ENCODE measurements around the gene FNBP1. TPM values are rescaled to one million over a fixed set of nuclear protein-coding genes. Genes with fewer than 3 reads are reported as not detected.

FNBP1 gene
- total and polyA plus RNA-seq, 4 donors = 21.9 to 92.9 (median 63.8) TPM

DNA sequence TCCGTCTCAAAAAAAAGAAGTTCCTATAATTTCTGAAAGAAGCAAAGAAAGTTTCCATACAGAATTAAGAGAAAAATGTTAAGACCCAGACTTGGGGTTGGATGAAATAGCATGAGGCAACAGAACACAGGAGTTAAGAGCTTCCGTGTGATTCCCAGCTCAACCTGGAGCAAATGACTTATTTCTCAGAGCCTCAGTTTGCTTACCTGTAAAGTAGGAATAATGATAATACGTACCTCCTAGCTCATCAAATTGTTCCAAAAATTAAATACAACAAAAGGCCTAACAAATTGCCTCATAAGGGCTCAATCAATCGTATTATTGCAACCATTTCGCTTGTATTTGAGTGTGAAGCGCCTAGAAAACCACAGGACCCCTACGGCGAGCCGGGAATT is 10.1 kb upstream of the FNBP1 start:
- 11 to 13% methylated on average over 9 of the region's 9 CpGs for WGBS, 2 donors
- Histone ChIP-seq H3K9me3 (ENCODE audit: control insufficient read depth, low read length) (no peaks in the 10 kb centered on the region), H3K27ac (ENCODE audit: low read depth in 1 of 2, low read length in 2 of 2) (no peak overlapping the region)

DNA sequence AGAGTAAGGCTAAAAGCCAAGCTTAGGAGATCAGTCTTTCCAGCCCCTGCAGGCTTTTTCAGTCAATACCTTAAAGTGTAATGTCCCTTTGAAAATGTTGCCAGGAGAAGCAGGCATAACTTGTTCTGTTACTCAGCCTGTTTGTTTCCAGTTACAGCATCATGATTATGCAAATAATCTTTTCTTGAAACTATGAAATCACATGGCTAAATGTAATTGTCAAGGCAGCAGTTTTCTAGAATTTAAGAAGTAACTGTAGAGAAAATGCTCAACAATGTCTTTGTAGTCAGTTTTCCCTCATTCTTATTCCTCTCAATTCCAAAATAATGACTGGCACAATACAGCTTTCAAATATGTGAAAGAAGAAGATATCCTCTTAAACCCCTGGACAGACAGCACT is 8.9 kb upstream of the FNBP1 start:
- no peaks in the 10 kb centered on the region for H3K9me3 ChIP-seq (ENCODE audit: control insufficient read depth, low read length)
- no peak overlapping the region for H3K4me3 ChIP-seq (ENCODE audit: low read length in 2 of 2)
- H3K36me3 ChIP-seq (ENCODE audit: control insufficient read depth in 1 of 2, insufficient read depth in 2 of 2, low read length in 1 of 2) = no peaks in the 10 kb centered on the region
- DNase-seq = no peak
- peaks cover 0 to 3% of the 10 kb centered on the region in 2 donors for H3K4me1 ChIP-seq (ENCODE audit: control insufficient read depth in 1 of 2, insufficient read depth in 2 of 2, low read length in 2 of 2)
- intact Hi-C loops (cut with DNase I) = loop anchor here in 1 of 2 donors (5.0 kb wide), 1 partner anchor 50 kb away; no protein-coding TSS in a partner anchor
- H3K27me3 ChIP-seq (ENCODE audit: control insufficient read depth in 1 of 2, insufficient read depth in 2 of 2, low read length in 1 of 2) = no peaks in the 10 kb centered on the region
- ATAC-seq (ENCODE audit: low FRiP score) = no peak
- no peak overlapping the region for H3K27ac ChIP-seq (ENCODE audit: low read depth in 1 of 2, low read length in 2 of 2)

More for the DNA sequence above, 10.1 kb upstream of the FNBP1 start:
- intact Hi-C loops (cut with DNase I) = loop anchor here in 1 of 2 donors (5.0 kb wide), 1 partner anchor 51 kb away; no protein-coding TSS in a partner anchor
- Histone ChIP-seq H3K4me1 (ENCODE audit: control insufficient read depth in 1 of 2, insufficient read depth in 2 of 2, low read length in 2 of 2) (peaks cover 0 to 3% of the 10 kb centered on the region in 2 donors), H3K36me3 (ENCODE audit: control insufficient read depth in 1 of 2, insufficient read depth in 2 of 2, low read length in 1 of 2) (no peaks in the 10 kb centered on the region), H3K4me3 (ENCODE audit: low read length in 2 of 2) (peak overlapping the region; percentile 80 to 92), H3K27me3 (ENCODE audit: control insufficient read depth in 1 of 2, insufficient read depth in 2 of 2, low read length in 1 of 2) (no peaks in the 10 kb centered on the region)
- ATAC-seq (ENCODE audit: low FRiP score) (no peak), DNase-seq (no peak)

DNA sequence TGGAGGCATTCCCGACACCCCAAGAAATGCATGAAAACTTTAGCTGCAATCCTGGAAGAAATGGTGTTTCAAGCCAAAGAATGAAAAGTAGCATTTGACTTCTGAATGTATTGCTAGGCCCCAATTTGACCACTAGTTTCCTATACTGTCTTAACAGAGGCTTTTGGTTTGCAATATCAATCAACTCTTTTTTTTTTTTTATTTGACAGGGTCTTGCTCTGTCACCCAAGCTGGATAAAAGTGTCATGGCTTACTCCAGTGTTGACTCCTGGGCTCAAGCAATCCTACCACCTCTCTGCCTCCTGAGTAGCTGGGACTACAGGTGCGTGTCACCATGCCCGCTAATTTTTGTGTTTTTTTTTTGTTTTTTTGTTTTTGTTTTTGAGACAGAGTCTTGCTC is 7.5 kb upstream of the FNBP1 start:
- H3K27me3 ChIP-seq (ENCODE audit: control insufficient read depth in 1 of 2, insufficient read depth in 2 of 2, low read length in 1 of 2) = no peaks in the 10 kb centered on the region
- no peak for DNase-seq
- H3K4me3 ChIP-seq (ENCODE audit: low read length in 2 of 2) = no peak overlapping the region
- H3K4me1 ChIP-seq (ENCODE audit: control insufficient read depth in 1 of 2, insufficient read depth in 2 of 2, low read length in 2 of 2) = peaks cover 0 to 3% of the 10 kb centered on the region in 2 donors
- H3K27ac ChIP-seq (ENCODE audit: low read depth in 1 of 2, low read length in 2 of 2) = no peak overlapping the region
- no peak for ATAC-seq (ENCODE audit: low FRiP score)
- intact Hi-C loops (cut with DNase I) = loop anchor here in 1 of 2 donors (5.0 kb wide), 1 partner anchor 48 kb away; no protein-coding TSS in a partner anchor
- WGBS, 2 donors = 95 to 96% methylated on average over 3 of the region's 3 CpGs
- H3K36me3 ChIP-seq (ENCODE audit: control insufficient read depth in 1 of 2, insufficient read depth in 2 of 2, low read length in 1 of 2) = no peaks in the 10 kb centered on the region
- H3K9me3 ChIP-seq (ENCODE audit: control insufficient read depth, low read length) = no peaks in the 10 kb centered on the region

DNA sequence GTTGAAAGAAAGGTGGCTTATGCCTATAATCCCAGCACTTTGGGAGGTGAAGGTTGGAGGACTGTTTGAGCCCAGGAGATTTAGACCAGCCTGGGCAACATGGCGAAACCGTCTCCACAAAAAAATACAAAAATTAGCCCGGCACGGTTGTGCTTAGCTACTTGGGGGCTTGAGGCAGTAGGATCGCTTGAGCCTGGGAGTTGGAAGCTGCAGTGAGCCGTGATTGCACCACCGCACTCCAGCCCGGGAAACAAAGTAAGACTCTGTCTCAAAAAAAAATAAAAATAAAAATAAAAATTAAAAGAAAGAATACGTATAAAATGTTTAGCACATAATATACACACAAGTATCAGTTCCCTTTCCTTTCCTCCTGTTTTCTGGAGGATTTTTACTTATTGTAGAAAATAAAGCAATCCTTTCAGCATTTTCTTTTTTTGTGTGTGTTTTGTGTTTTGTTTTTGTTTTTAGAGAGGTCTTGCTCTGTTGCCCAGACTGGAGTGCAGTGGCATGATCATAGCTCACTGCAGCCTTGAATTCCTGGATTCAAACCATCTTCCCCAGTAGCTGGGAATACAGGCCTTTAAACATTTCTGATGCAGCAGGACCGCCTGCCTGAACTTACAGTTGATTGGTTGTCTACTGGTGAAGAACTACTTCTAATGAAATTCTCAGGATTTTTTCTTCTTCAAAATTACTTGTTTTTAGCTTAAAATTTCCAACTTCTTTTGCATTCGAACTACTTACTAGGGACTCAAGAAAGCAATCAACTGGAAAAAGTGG is 6.6 kb upstream of the FNBP1 start:
- Histone ChIP-seq H3K27me3 (ENCODE audit: control insufficient read depth in 1 of 2, insufficient read depth in 2 of 2, low read length in 1 of 2) (no peaks in the 10 kb centered on the region), H3K4me3 (ENCODE audit: low read length in 2 of 2) (no peak overlapping the region), H3K27ac (ENCODE audit: low read depth in 1 of 2, low read length in 2 of 2) (no peak overlapping the region), H3K4me1 (ENCODE audit: control insufficient read depth in 1 of 2, insufficient read depth in 2 of 2, low read length in 2 of 2) (peaks cover 0 to under 1% of the 10 kb centered on the region in 2 donors), H3K36me3 (ENCODE audit: control insufficient read depth in 1 of 2, insufficient read depth in 2 of 2, low read length in 1 of 2) (no peaks in the 10 kb centered on the region), H3K9me3 (ENCODE audit: control insufficient read depth, low read length) (no peaks in the 10 kb centered on the region)
- intact Hi-C loops (cut with DNase I) = loop anchor here in 1 of 2 donors (5.0 kb wide), 1 partner anchor 47 kb away; no protein-coding TSS in a partner anchor
- ATAC-seq (ENCODE audit: low FRiP score) (no peak), DNase-seq (no peak)
- 82 to 83% methylated on average over 11 of the region's 11 CpGs for WGBS, 2 donors

DNA sequence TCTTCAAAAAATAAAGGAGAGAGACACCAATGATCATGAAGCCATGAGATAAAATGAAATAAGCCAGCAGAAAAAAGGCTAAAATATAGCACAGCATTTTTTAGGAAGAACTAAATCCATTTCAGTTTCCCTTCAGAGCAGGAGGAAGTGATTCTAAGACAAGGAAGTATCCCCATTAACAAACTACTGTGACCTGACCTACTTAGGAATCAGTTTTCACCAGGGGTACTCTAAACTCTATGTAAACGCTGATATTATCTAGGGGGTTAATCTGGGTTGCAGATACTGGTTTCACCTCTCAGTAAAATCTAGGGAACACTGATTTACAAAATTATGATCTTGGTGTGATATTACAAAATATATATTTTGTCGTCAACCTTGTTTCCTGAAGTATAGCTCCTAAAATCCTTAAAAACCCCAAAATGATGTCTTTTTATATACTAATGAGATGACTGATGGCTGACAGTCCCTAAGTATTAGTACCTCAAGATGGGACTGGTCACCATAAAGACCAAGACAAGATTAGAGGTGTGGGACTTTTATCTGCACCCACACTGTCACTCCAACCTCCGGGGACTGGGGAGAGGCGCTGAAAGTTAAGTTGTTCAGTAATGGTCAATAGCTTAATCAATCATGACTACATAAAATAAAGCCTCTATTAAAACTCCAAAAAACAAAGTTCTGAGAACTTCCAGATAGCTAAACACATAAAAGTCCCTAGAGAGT is 2.9 kb upstream of the FNBP1 start:
- no peaks in the 10 kb centered on the region for H3K27me3 ChIP-seq (ENCODE audit: control insufficient read depth in 1 of 2, insufficient read depth in 2 of 2, low read length in 1 of 2)
- no peaks in the 10 kb centered on the region for H3K4me1 ChIP-seq (ENCODE audit: control insufficient read depth in 1 of 2, insufficient read depth in 2 of 2, low read length in 2 of 2)
- H3K4me3 ChIP-seq (ENCODE audit: low read length in 2 of 2) = no peak overlapping the region
- ATAC-seq (ENCODE audit: low FRiP score) (no peak), DNase-seq (no peak)
- 77 to 79% methylated on average over 4 of the region's 4 CpGs for WGBS, 2 donors
- H3K36me3 ChIP-seq (ENCODE audit: control insufficient read depth in 1 of 2, insufficient read depth in 2 of 2, low read length in 1 of 2) = no peaks in the 10 kb centered on the region
- intact Hi-C loops (cut with DNase I) = no loop called here
- no peak overlapping the region for H3K27ac ChIP-seq (ENCODE audit: low read depth in 1 of 2, low read length in 2 of 2)
- H3K9me3 ChIP-seq (ENCODE audit: control insufficient read depth, low read length) = no peaks in the 10 kb centered on the region

DNA sequence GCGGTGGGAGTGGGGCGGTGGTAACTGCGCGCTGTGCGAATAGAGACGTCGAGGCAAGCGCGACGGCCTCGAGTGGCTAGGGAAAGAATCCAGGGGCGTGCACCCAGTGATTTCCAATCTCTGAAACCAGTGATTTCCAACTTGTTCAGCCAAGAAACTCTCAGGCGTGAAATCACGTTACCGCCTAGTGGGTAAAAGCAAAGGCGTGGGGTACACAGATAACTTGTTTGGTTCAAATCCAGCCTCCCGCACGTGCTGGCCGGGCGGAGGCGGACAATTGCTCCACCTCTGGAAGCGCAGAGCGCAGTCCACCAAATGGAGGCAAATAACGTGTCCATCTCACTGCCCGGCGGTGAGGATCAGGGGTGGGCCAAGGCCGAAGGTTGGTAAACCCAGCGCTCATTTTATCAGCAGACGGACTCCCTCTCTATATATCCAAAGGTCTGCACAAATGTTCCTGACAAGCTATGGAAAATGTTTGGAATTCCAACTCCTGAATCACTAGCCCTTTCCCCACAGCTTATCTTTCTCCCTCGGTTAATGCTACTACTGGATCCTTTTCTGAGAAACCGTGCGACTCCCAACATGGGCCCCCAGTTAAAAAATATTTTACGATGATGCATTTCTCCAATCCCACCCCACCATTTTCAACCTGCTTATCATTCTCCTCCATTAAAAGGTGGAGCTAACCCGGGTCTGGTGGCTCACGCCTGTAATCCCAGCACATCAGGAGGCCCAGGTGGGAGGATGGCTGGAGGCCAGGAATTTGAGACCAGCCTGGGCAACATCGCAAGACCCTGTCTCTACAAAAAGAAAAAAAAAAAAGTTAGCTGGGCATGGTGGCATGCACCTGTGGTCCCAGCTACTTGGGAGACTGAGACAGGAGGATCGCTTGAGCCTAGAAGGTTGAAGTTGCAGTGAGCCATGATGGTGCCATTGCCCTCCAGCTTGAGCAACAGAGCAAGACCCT is 950 bp upstream of the FNBP1 start:
- ATAC-seq (ENCODE audit: low FRiP score) (peak; percentile 59), DNase-seq (peak in 1 of 2 donors; percentile 86)
- H3K27ac ChIP-seq (ENCODE audit: low read depth in 1 of 2, low read length in 2 of 2) = peak overlapping the region; percentile 41 to 64
- no peaks in the 10 kb centered on the region for H3K36me3 ChIP-seq (ENCODE audit: control insufficient read depth in 1 of 2, insufficient read depth in 2 of 2, low read length in 1 of 2)
- H3K9me3 ChIP-seq (ENCODE audit: control insufficient read depth, low read length) = no peaks in the 10 kb centered on the region
- H3K27me3 ChIP-seq (ENCODE audit: control insufficient read depth in 1 of 2, insufficient read depth in 2 of 2, low read length in 1 of 2) = no peaks in the 10 kb centered on the region
- WGBS, 2 donors = 13 to 16% methylated on average over 37 of the region's 37 CpGs
- H3K4me1 ChIP-seq (ENCODE audit: control insufficient read depth in 1 of 2, insufficient read depth in 2 of 2, low read length in 2 of 2) = no peaks in the 10 kb centered on the region
- intact Hi-C loops (cut with DNase I) = loop anchor here (5.0 kb wide), 2 partner anchors 77 to 157 kb away; no protein-coding TSS in a partner anchor
- peak overlapping the region; percentile 5 to 90 for H3K4me3 ChIP-seq (ENCODE audit: low read length in 2 of 2)

DNA sequence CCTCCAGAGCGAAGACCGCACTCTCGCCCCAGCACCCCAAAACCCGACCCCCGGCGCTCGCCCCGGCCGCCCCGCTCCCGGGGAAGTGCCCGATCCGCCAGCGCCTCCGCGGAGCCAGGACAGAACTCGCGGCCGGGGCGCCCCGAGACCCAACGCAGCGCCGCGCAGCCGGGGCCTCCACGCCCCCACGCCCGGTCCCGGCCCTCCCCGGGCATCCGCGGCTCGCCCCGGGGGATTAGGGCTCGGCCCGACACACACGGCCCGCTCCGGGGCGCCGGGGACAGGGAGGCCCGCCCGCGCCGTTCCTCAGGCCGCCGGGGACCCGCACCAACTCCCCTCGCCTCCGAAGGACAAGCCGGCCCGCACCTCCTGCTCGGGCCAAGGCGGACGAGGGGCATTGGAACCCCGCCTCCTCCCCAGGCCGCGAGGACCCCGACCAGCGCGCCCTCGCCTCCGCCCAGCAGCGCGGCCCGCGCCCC is 544 bp downstream of the FNBP1 start:
- Histone ChIP-seq H3K4me1 (ENCODE audit: control insufficient read depth in 1 of 2, insufficient read depth in 2 of 2, low read length in 2 of 2) (no peaks in the 10 kb centered on the region), H3K9me3 (ENCODE audit: control insufficient read depth, low read length) (no peaks in the 10 kb centered on the region), H3K27me3 (ENCODE audit: control insufficient read depth in 1 of 2, insufficient read depth in 2 of 2, low read length in 1 of 2) (no peaks in the 10 kb centered on the region), H3K27ac (ENCODE audit: low read depth in 1 of 2, low read length in 2 of 2) (peak overlapping the region; percentile 46 to 79), H3K4me3 (ENCODE audit: low read length in 2 of 2) (peak overlapping the region; percentile 90 to 96), H3K36me3 (ENCODE audit: control insufficient read depth in 1 of 2, insufficient read depth in 2 of 2, low read length in 1 of 2) (no peaks in the 10 kb centered on the region)
- ATAC-seq (ENCODE audit: low FRiP score) (peak; percentile 55), DNase-seq (peak; percentile 59 to 83)
- 1% methylated on average over 39 to 68 of the region's 68 CpGs for WGBS, 2 donors
- intact Hi-C loops (cut with DNase I) = loop anchor here (5.0 kb wide), 2 partner anchors 75 to 155 kb away; no protein-coding TSS in a partner anchor

Measured in aorta (tissue), 5 donors.